HL-60/S4 treated with retinoic acid at 250 ng/mL for 4 days and 3 days (cell line): Measurements from ENCODE around the gene DUSP7.

Experiments
- in situ Hi-C: fragments of 300-500 bp; cut with MboI; formaldehyde crosslinking; loops from 2 replicates; pipeline ENCODE4 v1.7.0; 2022; ENCODE audit warnings: low sequenced_read_pairs

DUSP7 gene

DNA sequence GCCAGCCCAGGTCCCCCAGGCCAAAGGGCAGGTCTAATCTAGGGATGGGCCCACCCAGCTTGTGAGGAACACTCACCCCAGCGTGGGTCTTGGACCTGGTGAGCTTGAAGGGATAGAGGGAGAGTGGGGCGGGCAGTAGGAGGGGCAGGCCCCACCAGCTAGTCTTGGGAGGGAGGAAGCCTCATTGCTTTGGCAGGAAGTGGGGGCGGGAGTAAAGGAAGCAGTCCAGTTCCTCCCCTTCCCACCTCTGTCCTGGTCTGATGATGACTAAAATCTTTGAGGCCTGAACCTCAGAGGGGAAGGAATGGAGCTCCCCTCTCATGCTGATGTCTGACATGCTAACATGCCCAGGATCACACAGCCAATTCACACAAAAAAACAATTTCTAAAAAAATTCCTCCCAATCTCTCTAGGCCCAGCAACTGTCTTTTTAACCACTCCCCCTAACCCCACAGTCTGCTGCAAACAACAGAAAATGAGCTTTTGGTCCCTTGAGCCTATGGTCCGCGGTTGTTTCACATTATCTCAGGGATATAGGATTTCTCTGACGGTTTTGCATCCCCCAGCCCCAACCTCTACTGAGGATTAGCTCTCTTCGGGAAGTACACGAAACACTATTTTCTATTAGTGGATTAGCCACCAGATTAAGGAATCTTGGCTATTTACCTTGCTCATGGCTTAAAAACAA is 30.7 kb upstream of the DUSP7 start:
- in situ Hi-C loops: no loop called here

DNA sequence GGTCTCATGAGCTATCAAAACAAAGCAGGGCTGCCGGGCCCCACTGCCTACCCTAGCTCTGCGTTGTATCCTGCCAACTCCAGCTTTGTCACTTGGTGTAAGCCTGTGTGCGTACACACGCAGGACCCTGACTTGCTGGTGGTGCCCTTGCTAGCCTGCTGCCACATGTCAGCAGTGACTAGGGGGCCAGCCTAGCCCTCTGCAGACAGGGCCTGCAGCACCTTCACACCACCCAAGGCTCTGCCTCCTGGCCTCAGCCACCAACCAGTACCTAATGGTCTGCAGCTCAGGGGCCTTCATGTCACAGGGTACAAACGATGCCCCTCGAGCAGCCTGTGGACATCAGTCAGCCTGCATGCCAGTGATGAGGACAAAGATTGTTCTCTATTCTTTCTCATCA is 30.1 kb upstream of the DUSP7 start:
- in situ Hi-C loops: no loop called here

DNA sequence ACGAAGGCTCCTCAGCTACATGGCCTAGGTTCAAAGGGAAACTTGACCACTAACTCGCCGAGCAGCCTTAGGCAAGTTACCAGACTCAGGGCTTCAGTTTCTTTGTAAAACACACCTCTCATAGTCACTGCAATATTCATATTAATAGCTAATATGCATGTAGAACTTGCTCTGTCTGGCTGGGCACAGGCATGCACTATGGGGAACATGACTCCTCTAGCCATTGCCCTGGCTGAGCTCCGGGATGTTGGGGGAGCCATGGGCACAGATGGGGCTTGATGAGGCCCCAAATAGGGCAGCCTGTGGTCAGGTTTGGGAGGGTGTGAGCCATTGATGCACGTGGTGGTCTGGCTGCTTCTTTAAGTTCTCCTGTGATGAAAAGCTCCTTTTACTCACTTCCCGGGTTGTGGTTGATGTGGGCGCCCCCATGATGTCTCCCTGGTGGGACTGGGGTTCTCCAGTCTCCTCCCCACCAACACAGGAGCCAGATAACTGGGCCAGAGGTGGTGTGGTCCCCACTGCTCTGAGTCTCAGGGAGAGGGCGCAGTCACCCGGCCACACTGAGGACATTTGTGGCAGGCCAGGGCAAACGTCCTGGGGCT is 29.4 kb upstream of the DUSP7 start:
- in situ Hi-C loops: no loop called here

DNA sequence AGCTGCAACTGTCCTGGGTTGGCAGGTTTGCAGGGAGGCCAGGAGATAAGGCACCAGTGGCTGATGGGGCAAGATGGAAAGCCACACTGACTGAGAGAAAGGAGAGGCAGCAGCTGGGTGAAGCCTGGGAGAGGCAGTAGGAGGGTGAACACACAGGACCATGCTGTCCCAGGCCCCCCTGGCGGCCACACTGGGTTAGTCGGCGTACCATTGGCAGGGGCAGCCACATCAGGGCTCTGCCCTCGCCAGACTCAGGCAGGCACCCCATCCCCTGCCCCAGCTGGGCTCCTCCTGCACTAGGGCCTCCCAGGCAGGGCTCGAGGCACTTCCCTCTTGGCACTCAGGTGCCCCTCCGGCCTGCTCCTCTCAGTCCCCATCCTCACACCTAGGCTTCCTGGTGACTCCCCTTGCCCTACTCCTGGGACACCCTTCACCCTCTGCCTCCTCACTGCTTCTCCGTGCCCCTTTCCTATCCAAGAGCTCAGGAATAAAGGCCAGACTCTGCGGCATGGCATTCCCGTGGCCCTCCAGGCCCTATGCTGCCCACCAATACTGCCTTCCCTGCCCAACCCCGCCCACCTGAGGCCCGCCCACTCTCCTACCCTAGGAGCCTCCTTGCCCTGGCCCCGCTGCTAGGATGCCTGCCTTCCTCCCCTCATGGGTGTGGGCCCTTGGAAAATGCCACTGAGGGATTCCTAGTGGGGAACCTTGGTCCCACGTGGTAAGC is 28.7 kb upstream of the DUSP7 start:
- in situ Hi-C loops: no loop called here

DNA sequence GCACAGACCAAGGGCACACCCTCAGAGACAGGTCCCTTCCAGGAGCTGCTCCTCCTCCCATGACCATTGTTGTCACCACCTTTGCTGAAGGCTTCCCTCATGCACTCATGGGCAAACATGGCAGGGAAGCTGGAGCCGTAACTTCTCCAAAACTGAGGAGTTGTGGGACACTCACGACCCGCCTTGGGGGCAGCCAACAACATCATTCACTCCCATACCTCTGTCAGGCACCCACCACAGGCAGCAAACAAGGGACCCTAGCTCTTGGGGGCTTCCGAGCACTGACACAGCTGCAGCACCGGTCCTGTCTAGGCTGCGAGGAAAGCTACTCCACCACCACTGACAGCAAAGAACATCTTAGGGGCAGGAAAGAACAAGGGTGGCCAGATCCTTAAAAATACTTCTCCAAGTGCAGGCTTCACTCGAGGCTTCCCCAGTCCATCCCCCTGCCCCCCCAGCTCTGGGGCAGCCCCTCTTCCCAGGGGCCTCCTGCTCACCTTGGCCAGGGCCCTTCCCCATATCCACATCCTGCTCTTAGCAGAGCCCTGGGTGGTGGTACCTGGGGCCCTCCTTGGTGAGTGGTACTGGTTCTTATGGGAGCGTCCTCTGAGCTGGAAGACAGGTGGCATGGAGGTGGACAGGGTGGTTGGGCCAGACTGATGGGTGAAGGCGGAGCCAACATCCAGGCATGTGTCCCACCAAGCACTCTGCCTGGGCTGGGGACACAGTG is 28.0 kb upstream of the DUSP7 start:
- in situ Hi-C loops: no loop called here

DNA sequence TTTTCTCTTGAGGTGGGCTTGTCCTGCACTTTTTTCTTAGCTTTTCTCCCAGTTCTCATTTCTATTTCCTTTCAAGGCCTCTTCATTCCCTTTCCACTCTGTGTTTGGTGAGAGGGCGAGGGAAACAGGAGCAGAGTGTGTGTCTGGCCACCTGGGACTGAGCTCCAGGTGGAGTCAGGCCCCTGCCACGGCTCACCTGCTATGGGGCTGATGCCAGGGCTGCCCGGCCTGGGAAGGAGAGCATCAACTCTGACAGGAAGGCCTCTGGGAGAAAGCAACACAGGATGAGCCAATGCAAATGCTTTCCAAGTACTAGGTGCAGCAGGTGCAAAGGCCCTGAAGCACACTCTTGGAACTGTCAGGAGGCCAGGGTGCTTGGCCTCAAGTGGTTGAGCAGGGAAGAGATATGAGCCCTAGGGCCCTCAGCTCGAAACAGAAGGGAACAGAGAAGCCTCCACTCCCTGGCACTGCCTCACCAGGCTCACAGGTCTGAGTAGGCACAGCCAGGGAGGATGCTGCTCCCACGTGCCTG is 27.3 kb upstream of the DUSP7 start:
- in situ Hi-C loops: no loop called here

DNA sequence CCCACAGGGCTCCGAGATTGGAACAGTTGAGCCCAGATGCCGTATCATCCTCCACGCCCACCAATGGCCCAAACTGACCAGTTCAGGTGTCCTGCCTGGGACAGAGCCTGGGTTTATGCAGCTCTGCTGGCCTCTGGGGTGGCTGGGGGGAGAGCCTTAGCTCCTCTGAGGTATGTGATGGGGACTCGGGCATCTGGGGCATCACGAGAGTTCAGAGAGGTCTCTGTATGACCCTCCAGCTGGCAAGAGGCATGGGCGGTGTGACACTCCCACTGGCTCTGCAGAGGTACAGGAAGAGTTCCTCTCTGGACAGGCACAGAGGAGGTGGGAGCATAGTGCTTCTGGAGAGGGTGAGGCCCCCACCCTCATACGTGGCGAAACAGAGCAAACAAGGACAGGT is 26.6 kb upstream of the DUSP7 start:
- in situ Hi-C loops: no loop called here

DNA sequence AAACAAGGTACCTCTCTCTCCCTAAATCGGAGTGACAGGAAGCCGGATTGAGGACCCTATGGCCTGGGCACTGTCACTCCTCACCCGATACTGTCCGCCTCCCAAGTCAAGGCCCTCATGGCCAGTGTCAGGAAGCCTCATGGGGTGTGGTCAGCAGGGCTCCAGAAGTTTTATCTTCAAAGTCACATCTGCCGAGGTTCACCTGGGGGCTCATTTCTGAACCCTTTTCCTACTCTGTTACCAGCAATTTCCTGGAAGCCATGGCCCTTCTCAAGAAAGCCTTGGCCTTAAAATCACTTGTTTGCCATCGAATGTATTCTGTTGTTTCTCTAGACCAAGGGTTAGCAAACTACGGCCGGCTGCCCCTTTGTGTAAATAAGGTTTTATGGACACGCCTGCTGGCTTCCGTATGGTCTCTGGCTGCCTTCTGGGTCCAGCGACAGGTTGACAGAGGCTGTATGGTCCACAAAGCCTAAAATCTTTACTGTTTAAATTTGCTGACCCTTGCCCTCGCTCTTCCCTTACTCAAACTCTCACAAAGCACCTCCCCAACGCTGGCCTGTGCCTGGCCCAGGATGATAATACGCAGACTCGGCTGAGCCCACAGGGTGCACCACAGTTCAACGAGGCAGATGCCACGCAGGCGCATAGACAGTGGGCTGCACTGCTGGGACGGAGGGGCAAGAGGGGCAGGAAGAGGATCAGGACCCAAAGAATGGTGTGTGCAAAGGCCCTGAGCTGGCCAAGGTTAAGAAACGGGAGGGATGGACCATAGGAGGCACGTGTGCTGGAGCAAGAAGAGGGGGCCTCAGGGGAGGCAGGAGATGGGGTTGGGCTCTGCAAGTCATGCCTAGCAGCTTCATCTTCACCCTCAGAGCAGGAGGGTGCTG is 24.7 kb upstream of the DUSP7 start:
- in situ Hi-C loops: no loop called here

DNA sequence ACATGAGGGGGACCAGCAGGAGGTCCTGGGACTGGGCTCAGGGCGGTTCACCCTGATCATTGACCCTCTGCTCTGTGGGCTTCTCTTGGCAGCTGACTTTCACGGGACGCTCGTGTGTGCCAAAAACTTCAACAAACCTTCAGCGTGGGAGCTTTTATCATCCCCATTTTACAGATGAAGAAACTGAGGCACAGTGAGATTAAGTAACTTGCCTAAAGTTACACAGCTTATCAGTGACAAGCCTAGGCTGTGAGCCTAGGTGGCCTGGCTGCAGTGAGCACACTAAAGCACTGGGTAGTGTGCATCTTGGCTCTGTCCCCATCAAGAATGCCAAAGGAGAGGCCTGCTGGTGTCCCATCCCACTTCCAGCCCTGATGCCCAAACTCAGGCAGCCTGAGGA is 23.6 kb upstream of the DUSP7 start:
- in situ Hi-C loops: no loop called here

DNA sequence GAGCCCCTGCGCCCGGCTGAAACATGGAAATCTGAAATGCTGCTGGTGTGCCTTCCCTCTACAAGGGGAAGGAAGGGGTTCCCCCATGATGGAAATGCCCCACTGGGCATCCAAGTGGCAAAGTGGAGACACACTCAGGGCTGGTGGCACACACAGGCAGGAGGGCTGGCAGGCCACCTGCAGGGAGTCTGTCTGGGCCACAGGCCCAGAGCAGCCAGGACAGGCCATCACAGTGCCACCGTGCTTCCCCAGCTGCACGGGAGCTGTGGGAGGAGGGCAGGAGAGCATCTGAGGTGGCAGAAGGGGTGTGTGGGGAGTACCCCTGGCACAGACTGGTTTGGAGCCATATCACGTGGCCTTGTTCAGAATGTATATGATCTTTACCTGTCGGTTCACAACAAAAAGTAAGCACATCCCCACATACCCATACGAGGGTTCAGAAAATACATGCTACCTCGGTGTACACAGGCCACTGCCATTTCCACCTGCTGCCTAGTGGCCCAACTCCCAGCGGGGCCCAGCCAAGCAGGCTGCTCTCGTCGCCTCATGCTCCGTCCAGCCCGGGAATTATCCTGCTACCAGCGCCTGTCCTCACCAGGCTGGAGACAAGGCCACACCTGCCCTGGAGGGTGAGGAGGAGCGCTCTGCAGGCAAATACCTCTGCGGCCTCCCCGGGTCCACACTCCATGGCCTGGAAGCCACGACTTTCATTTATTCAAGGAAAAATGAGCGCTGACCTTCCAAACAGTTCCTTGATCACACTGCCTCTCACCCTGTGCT is 22.6 kb upstream of the DUSP7 start:
- in situ Hi-C loops: no loop called here

DNA sequence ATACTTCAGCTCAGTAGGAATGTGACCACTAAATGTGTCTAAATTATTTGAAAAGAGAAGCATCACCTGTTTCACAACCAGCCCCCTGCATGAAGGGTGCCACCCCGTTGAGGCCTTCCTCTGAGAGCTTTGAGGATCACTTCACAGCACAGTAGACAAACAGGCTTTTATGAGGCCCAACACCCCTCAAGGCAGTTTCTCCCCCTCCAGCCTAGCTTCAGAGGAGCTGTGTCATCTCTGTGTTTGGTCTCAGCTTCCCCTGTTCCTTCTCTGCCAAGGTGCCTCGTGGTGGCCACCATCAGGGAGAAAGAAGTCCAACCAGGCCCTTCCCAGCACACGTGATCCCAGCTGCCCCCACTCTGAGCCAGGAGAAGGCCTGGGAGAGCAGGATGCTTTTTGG is 21.6 kb upstream of the DUSP7 start:
- in situ Hi-C loops: no loop called here

DNA sequence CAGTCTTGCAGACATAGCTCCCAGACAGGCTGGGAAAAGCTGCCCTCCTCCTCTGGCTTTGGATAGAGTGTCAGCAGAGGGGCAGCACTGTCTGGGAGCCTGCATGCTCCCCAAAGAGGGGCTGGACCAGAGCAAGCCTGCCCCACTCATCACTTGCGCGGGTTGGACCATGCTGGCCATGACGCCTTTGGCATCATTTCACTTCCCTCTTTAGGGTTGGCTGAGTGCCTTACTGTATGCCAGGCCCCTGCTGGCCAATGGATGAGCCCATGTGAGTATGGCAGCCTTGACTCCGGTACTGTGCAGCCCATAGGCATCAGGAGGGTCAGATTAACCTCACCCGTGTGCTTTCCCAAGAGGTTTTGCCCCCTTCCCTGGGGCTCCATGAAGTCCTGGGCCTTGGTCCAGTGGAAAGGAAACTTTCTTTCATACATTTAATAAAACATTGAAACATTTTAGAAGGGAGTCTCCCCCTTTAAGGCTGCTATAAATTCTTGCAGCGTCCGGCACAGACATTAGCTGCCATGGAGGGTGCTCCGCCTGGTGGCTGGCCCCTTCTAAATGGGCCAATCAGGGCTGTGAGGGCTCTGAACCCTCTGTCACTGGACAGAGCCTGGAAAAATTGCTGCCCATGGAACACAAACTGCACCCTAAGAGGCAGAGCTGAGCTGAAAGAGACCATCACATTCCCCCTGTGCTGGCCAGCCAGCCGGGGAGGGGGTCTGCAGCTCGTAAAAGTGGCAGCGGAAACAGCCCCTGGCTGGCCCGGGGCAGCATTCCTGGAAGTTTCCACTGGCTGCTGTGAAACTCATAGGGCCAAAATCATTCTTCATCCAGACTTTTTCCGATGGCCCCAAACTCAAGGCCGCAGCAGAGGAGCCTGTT is 20.8 kb upstream of the DUSP7 start:
- in situ Hi-C loops: no loop called here

DNA sequence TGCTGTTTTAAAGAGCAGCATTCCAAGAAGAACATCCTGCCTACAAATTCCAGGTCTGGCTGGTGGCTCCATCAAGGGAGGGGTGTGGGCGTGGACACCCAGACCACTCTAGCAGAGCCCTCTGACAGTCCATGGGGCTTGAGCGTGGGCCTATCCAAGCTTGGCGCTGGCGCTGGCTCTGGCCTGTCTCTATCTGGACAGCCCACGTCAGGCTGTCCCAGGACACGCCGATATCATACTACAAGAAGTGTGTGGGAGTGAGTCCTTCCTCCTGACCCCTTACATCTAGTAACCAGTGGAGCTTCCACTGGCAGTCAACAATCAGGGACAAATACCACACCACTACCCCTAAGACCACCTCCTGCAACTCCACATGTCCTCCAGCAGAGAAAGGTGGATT is 17.1 kb upstream of the DUSP7 start:
- in situ Hi-C loops: no loop called here

DNA sequence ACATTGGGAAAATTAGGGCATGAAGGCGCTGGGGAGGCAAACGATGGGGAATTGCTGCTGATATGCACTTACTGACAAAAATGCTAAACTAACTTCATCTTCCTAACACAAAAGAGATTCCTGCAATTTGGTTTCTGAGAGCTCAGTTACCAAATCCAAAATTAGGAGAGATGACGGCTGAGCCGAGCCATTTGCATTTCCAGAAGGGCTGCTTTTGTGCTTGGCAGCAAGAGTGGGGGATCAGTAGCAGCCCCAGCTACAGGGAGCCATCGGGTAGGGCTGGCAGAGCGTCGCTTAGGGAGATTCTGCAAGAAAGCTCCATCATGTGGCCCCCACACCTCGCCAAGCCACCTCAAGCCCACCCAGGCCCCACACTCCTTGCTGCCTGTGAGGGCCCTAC is 16.1 kb upstream of the DUSP7 start:
- in situ Hi-C loops: no loop called here

DNA sequence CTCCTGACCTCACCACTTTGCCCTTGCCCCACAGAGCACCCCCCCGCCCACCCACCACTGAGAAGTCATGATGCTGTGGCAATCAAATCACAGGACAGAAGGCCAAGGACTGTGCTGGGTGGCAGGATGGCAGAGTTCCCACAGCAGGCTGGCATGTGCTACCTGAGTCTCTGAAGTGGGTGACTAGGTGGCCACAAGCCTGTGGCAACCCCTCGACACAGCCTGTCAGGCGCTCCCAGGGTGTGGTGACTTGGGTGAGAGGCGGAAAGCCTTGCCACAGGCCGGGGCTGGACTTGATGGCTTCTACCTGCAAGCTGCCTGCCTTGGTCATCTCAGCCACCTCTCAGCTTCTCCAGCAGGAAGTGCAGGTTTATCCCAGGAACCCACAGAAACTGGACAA is 15.6 kb upstream of the DUSP7 start:
- in situ Hi-C loops: no loop called here

DNA sequence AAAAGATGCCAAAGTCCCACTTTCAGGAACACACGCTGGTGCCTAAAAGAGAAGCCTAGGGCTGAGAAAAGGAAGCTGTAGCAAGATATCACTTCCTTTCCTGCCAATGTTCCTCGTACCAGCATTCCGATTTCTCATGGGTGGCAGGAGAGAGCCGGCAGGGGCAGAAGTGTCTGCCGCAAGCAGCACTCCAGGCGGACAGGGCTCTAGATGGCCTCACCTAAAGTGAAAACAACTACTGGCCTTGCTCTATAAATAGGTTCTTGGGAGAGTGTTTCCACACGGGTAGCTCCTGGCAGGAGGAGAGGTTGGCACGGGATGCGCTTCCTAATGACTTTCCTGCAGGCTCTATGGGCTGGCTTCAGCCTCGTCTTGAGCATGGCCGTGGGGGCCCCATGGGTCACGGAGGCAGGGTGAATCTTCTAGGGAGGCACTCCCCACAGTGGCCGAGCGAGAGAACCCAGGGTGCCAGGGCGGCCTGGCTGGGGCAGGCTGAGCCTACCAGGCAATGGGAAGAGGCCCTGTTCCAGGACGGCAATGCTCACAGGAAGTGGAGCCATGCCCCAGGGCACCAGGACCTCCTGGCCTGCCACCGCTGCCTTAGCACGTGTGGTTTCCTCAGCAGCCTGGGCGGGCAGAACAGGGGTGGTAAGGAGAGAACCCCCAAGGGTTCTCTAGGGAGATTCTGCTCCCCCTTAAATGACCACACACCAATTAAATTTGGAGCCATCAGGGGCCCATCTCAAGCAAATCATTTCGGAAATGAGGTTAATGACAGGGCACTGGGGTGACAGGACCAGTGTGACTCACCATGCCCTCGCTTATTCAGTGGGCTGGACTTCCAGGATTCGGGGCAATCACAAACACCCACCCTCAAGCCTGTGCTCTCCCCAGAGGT is 14.6 kb upstream of the DUSP7 start:
- in situ Hi-C loops: no loop called here

DNA sequence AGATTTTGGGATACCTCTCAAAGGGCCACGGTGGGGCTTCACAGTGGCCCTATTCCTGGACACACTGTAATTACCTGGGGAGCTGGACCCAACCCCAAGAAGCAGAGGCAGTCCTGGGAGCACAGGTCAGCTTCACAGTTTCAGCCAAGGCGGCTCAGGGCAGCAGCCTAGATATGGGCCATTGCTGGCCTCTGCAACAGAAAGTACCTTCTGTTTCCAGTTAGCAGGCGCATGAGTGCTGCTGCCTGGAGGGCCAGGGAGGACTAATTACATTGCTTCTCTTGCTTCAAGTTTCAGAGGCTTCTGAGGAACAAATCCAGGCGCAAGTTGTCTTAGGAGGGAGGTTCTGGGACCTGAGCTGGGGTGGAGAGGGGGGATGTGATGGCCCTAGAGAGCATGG is 13.5 kb upstream of the DUSP7 start:
- in situ Hi-C loops: no loop called here

DNA sequence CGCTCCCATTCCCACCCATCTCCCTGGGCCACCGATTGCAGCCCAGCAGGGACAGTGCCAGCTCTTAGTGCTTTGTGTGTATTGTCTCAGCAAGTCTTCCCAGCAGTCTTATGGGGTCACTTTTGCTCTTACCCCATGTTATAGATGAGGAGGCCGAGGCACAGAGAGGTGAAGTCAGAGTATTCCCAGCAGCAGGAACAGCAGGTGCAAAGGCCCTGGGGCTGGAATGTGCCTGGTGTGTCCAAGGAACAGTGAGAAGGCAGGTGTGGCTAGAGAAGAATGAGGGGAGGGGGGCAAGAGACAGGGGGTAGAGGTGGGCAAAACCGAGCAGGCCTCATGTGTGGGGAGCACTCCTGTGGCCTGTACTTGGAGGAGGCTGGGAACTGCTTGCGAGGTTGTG is 12.8 kb upstream of the DUSP7 start:
- in situ Hi-C loops: no loop called here
